ENCODE data around the gene EI24.

The EI24 gene

DNA sequence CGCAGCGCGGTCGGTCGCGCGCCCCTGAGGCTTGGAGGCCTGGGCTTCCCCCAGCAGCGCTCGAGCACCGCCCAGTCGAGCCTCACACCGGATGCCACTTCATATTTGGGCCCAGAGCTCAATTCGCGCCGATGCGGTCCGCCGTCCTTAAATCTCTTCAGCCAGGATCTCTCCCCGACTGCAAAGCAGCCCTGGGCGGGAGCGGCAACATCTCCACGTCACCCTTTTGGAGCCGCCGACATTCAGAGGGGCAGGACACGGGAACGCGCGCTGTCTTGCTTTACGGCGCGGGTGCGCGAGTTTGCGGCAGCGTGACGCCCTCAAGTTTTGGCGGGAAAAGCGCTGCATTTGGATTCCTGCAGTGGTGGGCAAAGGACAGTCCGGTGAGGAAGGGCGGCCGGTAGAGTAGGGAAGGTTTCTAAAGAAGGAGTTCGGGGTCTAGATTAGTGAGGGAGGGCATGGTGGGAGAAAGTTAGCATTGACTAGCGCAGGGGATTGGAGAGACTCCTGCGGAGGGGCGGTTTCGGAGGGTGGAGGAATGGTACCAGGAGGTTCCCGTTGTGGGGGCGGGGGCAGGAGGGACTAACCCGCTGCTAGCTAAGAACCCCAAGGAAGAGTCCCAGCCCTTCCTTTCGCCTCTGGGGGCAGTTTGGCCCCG, 56.5 kb downstream of the EI24 start:
- TF ChIP-seq, protein P1, sequence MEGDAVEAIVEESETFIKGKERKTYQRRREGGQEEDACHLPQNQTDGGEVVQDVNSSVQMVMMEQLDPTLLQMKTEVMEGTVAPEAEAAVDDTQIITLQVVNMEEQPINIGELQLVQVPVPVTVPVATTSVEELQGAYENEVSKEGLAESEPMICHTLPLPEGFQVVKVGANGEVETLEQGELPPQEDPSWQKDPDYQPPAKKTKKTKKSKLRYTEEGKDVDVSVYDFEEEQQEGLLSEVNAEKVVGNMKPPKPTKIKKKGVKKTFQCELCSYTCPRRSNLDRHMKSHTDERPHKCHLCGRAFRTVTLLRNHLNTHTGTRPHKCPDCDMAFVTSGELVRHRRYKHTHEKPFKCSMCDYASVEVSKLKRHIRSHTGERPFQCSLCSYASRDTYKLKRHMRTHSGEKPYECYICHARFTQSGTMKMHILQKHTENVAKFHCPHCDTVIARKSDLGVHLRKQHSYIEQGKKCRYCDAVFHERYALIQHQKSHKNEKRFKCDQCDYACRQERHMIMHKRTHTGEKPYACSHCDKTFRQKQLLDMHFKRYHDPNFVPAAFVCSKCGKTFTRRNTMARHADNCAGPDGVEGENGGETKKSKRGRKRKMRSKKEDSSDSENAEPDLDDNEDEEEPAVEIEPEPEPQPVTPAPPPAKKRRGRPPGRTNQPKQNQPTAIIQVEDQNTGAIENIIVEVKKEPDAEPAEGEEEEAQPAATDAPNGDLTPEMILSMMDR (conservative IDR thresholded peaks at IDR 0.05; ENCODE audit: control insufficient read depth, insufficient read depth, low read depth, low read length), result no peak
- peak; percentile 89 for DNase-seq (ENCODE audit: low read depth)
- H3K4me3 ChIP-seq (ENCODE audit: control insufficient read depth, low read depth, low read length), result peak overlapping the region; percentile 69

DNA sequence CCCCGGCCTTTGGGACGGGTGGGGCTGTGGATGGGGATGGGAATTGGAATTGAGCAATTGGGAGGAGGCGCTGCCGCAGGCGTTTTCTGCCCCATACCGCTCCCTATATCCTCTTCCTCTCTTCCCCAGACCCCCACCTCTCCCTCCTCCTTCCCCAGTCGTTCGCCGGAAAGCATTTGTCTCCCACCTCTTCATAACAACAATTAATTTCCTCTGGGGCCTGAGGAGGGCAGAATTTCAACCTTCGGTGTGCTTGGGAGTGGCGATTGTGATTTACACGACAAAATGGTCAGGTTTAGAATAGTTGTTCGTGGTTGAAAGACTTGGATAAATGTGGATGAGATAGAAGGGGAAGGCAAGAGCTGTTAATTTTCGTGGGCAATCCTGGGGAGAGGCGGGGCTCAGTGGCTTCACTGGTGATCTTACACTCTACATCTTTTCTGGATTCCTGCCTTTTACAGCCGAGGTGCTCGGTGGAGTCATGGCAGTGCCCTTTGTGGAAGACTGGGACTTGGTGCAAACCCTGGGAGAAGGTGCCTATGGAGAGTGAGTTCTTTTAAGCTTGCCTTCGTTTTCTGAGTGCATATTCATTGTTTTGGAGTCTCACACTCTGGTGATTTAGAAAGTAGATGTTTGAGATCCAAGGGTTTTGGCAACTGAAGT, 57.1 kb downstream of the EI24 start:
- TF ChIP-seq, protein P1 (conservative IDR thresholded peaks at IDR 0.05; ENCODE audit: control insufficient read depth, insufficient read depth, low read depth, low read length), result peak; percentile 39
- H3K4me3 ChIP-seq (ENCODE audit: control insufficient read depth, low read depth, low read length), result peak overlapping the region; percentile 69
- DNase-seq (ENCODE audit: low read depth), result peak; percentile 93

DNA sequence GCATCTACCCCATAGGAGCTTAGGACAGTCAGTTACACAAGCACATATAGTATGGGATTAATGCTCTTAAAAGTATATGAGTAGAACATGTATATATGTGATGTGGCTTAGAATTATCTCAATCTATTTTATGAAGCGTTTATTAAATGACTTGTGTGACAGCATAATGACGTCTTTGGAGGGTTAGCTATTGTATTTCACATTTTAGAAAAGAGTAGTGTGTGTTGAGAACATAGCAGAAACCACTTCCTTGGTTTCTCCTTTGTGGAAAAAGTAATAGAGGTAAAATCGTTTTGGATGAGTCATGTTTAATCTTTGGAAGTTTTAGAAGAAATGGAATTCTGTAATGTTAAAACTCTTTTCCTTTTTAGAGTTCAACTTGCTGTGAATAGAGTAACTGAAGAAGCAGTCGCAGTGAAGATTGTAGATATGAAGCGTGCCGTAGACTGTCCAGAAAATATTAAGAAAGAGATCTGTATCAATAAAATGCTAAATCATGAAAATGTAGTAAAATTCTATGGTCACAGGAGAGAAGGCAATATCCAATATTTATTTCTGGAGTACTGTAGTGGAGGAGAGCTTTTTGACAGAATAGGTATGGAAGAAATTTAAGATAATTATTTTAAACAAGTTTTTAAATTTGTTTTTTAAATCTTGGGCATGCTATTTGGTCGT, 58.1 kb downstream of the EI24 start:
- H3K4me3 ChIP-seq (ENCODE audit: control insufficient read depth, low read depth, low read length), result peak overlapping the region; percentile 69
- DNase-seq (ENCODE audit: low read depth), result peak; percentile 17

More for the DNA sequence above, 58.1 kb downstream of the EI24 start:
- TF ChIP-seq, protein P1 (conservative IDR thresholded peaks at IDR 0.05; ENCODE audit: control insufficient read depth, insufficient read depth, low read depth, low read length), result no peak

All from fibroblast of mammary gland (primary cell).